Stimulated activated CD8-positive, alpha-beta memory T cell treated with anti-CD3 and anti-CD28 coated beads, Interleukin-2, amount 100 ng/mL, for 1 hour (primary cell): Measurements from ENCODE around the gene ADGRF3.
A peak's percentile ranks its signal among the peaks of the same experiment; 100 is the strongest.
"Not testable (repeated sequence)": the region's sequence is repeated elsewhere in the genome, so short reads cannot be mapped to it uniquely, and the experiment has no call there.

ENCODE experiments used
- DNase-seq, 2 donors: peaks; one replicate each; pipeline ENCODE4 v3.0.0-alpha.2; 2020; ENCODE audit warnings: low read depth in 2 of 2

ADGRF3 gene

GRCh38 chr2:26316845-26317244 is 29.7 kb downstream of the ADGRF3 start:
- DNase-seq = no peak

- no peak for DNase-seq
These were observed 30.5 kb downstream of the ADGRF3 start for GRCh38 chr2:26316041-26316440.

GRCh38 chr2:26314243-26314642 is 32.3 kb downstream of the ADGRF3 start:
- DNase-seq = no peak

- DNase-seq = no peak
These were observed 33.1 kb downstream of the ADGRF3 start for GRCh38 chr2:26313446-26313845.

- DNase-seq = no peak
These were observed 34.1 kb downstream of the ADGRF3 start for GRCh38 chr2:26312471-26312870.

DNA sequence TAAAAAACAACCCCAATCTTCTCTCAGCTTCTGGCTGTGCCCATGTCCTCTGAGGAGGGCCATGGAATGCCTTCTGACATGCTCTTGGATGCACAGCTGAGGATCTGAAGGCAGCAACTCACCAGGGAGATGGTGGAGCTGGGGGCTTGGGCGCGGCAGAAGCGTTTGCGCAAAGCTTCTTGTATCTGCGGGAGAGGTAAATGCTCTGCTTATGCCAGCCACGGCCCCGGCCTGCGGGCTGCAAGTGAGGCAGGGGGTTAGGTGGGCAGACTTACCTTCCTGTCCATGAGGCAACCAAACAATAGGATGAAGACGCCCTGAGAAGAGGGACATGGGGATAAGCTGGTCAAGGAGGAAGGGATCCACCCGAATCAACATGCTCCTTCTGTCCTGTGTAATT is 36.7 kb downstream of the ADGRF3 start:
- no peak for DNase-seq

DNA sequence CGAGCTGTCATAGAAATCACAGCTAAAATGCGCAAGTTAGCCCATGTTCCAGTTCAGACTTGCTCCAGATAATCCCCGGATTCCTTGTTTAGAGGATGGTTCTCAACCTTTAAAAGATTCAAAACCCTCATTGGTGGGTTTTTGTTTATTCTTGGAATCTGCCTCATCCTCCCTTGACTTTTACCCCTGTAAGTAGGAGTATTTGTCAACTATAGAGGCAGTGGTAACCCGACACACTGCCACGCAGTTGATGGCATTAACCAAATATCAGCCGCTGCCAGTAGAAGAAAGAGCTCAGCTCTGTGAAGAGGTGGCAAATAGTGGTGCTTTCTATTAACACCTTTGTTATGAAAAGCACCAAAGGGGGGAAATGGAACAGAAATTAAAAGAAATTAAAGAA is 41.0 kb downstream of the ADGRF3 start:
- DNase-seq = no peak

- DNase-seq = not testable (repeated sequence)
These were observed 41.5 kb downstream of the ADGRF3 start for GRCh38 chr2:26305094-26305493.

GRCh38 chr2:26302846-26303245 is 43.7 kb downstream of the ADGRF3 start:
- DNase-seq = no peak

- DNase-seq = no peak
These were observed 46.2 kb downstream of the ADGRF3 start for GRCh38 chr2:26300234-26300925.

GRCh38 chr2:26299471-26300101 is 47.0 kb downstream of the ADGRF3 start:
- DNase-seq = no peak

- peak in 1 of 2 donors; percentile 1 for DNase-seq
These were observed 47.8 kb downstream of the ADGRF3 start for GRCh38 chr2:26298638-26299393.

DNA sequence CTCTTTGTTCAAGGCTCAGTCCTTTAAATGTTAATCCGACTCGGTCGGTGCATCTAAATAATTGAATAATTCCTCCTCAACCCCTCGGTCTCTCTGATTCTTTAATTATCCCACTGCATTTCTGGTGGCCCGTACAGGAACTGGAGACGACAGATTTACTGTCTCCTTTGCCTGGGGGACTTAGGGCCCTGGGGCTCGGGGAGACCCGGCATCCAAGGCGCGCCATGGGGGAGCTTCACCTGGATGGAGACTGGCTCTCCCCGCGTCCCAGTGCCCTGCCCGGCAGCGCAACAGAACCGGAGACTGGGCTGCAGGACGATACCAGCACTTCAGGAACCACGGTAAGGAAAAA is 48.3 kb downstream of the ADGRF3 start:
- no peak for DNase-seq

DNA sequence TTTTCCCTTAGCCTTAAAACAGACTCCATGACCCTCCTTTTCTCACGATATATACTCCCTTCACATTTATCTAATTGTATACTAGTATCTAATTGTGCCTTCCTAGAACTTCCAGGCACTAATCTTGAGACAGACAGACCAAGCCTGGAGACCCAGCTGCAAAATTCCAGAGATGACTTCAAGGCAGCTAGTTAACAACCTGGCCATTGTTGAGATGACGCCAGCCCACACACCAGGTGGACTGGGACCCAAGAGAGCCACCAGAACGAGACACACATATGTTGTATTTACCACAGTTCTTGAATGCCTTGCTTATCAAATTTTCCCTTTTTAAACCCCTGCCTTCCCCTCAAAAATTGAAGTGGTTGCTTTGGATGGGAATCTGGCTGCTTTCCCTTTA is 49.5 kb downstream of the ADGRF3 start:
- no peak for DNase-seq

DNA sequence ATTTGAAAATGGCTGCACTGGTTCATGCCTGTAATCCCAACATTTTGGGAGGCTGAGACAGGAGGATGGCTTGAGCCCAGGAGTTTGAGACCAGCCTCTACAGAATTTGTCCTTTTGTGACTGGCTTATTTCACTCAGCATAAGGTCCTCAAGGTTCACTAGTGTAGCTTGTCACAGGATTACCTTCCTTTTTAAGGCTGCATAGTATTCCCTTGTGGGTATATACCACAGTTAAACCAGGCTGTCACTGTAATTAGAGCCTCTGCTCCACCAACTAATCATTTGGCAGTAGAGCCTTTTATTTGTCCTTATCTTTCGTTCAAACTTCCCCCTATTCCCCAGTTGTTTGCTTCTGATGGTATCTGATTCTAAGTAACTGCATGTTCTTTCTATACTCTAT is 51.1 kb downstream of the ADGRF3 start:
- no peak for DNase-seq

DNA sequence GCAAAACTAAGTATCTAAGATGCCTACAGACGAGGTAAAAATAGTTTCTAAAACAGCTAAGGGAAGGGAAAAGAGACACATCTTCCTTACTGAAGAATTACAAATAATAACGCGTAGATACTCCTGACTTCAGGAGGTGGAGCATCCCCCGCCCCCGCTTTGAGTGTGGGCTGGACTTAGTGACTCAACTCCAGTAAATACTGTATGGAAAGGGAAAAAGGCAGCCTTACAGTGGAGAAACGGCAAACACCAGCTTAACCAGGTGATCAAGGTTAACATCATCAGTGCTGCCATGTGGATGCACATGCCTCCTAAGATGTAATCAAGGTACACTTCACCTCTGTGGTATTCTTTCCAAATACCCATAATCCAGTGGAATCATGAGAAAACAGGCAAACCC is 53.9 kb downstream of the ADGRF3 start:
- no peak for DNase-seq

GRCh38 chr2:26290001-26290400 is 56.6 kb downstream of the ADGRF3 start:
- DNase-seq = no peak

DNA sequence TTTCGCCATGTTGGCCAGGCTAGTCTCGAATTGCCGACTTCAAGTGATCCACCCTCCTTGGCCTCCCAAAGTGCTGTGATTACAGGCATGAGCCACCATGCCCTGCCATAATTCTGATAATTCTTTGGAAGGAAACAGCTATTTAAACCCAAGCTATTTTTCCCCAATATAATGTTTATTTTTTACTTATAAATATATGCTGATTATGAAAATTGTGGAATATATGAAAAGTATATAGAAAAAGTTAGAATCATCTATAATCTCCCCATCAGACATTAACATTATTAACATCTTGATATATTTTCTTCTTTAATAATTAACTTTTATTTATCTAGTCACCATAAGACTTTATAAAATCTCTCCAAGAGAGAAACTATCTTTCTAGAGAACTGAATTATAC is 60.7 kb downstream of the ADGRF3 start:
- DNase-seq = no peak

DNA sequence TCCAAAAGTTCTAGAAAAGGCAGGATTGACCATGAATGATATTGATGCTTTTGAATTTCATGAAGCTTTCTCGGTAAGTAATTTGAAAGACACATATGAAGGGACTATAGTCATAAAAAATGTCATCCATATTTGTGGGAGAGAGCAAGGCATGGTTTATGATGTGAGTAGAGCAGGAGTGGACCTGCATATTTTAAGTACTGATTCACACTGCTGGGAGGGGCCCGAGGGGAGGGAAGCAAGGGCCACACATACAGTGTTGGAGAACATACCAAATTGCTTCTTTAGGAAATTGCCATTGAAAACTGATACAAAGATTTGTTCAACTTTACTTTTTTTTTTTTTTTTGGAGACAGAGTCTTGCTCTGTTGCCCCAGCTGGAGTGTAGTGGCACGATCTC is 62.5 kb downstream of the ADGRF3 start:
- DNase-seq = no peak

- no peak for DNase-seq
These were observed 63.0 kb downstream of the ADGRF3 start for GRCh38 chr2:26283606-26284005.

GRCh38 chr2:26281226-26281625 is 65.4 kb downstream of the ADGRF3 start:
- DNase-seq = no peak

GRCh38 chr2:26279886-26280285 is 66.7 kb downstream of the ADGRF3 start:
- DNase-seq = no peak
